NB4 (cell line): ENCODE data around the gene SLC6A12.

Source experiments
- MYC ChIP-seq: IDR thresholded peaks from 2 replicates; pipeline ENCODE4 v1.6.1; 2011; ENCODE audit warnings: low read depth, low read length
- POLR2A ChIP-seq: IDR thresholded peaks from 2 replicates; pipeline ENCODE4 v1.6.1; 2011; ENCODE audit warnings: mild to moderate bottlenecking; ENCODE audit not compliant: insufficient read length; ENCODE audit errors: extremely low read depth
- TF ChIP-seq, protein P1 (sequence below): IDR thresholded peaks from one replicate; pipeline ENCODE4 v1.5.1; 2012; ENCODE audit warnings: low read depth, low read length
- TF ChIP-seq, protein P2 (sequence below): IDR thresholded peaks from 2 replicates; pipeline ENCODE4 v1.6.1; 2011; ENCODE audit warnings: low read depth, low read length

DNA sequence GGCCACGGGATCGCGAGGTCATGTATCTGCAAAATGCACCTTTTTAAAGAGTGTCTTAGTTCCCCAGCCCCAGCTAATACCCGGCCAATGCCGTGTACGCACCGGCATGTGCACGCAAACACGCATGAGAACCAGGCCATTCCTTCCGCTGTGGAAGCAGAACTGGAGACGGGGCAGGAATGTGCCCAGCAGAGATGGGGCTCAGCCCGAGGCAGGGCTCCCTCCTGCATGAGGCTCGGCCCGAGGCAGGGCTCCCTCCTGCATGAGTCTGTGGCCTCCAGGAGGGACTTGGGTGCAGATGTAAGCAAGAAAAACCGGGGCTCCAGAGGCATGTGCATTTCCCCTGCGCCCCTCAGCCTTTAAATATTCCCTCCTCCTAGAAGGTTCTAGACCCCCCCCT lies 38.2 kb downstream of the SLC6A12 start:
- TF ChIP-seq, protein P1, sequence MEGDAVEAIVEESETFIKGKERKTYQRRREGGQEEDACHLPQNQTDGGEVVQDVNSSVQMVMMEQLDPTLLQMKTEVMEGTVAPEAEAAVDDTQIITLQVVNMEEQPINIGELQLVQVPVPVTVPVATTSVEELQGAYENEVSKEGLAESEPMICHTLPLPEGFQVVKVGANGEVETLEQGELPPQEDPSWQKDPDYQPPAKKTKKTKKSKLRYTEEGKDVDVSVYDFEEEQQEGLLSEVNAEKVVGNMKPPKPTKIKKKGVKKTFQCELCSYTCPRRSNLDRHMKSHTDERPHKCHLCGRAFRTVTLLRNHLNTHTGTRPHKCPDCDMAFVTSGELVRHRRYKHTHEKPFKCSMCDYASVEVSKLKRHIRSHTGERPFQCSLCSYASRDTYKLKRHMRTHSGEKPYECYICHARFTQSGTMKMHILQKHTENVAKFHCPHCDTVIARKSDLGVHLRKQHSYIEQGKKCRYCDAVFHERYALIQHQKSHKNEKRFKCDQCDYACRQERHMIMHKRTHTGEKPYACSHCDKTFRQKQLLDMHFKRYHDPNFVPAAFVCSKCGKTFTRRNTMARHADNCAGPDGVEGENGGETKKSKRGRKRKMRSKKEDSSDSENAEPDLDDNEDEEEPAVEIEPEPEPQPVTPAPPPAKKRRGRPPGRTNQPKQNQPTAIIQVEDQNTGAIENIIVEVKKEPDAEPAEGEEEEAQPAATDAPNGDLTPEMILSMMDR, result no peak
- TF ChIP-seq POLR2A (no peak), MYC (no peak)
- TF ChIP-seq, protein P2, sequence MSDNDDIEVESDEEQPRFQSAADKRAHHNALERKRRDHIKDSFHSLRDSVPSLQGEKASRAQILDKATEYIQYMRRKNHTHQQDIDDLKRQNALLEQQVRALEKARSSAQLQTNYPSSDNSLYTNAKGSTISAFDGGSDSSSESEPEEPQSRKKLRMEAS, result no peak
